Glomerular endothelial cell (primary cell): Measurements from ENCODE around the gene INSYN2A. TPM values are rescaled to one million over a fixed set of nuclear protein-coding genes. Genes with fewer than 3 reads are reported as not detected.

Experiments used
- DNase-seq: peaks from one replicate; pipeline ENCODE4 v3.0.0-alpha.2; 2011; ENCODE audit warnings: low read depth, low spot score; ENCODE audit errors: extremely low read depth
- total RNA-seq: library from RNA; depleted of rRNA; stranded (reverse); fragments of >200 nt; gene quantifications from 2 replicates; pipeline ENCODE4 v1.2.3, GENCODE V29; 2015

Gene INSYN2A
- total RNA-seq, 1 donor from 2014 or later: 0.12 TPM

DNA sequence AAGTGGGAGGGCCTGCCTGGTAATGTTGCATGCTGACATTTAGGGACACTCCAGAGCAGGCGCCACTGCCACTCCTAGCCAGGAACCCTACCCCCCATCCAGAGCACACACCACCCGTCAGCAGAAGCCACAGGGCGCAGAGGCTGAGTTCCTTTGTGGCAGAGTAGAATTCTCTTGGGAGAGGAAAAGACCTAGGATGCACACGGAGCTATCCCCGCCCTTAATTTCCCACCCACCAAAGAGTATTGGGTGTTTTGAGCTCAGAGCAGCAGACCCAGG lies 702 bp upstream of the INSYN2A start:
- no peak for DNase-seq

DNA sequence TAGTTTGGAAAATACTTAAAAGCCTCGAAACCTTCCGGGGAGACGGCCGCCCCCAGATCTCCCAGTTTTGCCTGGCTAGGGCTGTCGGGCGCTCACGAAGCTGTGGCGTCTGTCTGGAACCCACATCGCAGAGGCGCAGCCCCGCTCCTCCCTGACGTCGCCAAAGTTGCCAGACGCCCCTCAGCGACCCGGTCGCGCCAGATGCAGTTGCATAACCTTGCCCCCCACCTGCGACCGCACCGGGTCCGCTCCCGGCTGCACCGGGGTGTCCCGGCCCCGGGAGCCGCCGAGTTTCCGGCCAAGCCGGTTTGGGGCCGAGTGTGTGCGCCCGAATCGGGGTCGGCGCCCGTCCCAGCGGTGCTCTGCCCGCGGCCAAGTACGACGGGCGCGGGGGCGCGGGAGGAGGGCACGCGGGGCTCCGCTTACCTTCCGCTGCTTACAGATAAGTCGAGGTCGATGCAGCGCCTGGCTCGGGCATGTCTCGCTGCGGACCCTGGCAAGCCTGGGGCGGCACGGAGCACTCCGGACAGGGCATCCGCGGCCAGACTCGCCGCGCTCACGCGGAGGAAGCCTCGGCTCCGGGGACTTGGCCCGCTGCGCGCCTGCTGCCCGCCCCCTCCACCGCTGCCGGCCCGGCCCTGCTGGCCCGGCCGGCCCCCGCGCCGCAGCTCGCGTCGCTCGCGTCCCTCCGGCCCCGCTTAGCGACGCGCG lies 665 bp downstream of the INSYN2A start:
- no peak for DNase-seq

DNA sequence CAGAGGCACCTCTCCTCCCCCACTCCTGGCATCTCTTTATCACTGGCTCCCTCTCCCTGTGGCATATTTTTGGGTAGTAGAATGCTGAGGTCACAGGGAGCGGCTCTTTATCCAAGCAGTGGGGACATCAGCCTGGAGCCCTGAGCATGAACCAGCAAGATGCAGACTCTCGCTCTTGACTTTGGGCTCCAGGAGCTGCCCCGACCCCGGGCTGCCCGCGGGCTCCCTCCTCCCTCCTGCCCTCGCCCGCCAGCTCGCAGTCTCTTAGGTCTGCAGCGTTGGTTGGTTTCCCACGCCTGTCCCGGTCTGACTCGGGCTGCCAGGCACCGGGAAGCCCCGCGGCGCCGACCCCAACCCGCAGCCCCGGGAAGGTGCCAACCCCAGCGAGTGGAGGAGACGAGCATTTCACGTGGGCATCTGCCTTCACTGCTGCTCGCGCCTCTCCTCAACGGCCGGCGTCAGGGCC lies 1.3 kb downstream of the INSYN2A start:
- DNase-seq: no peak

DNA sequence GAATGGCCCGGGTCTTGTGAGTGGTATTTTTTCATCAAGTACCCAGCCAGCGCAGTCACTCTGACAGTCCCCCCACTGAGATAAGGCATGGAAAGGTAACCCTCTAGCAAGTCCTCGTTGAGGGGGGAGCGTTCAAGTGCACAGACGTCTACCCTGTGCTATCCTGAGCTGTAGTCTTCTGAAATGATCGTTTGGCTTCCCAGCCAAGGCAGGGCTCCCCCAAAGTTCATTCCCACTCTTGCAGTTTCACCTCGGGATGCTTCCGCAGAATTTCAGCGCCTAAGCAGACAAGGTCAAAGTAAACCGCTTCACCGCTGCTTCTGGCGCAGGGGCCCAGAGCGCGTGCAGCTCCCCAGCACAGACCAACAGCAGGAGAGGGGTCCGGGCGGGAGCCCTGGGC lies 1.8 kb downstream of the INSYN2A start:
- no peak for DNase-seq

DNA sequence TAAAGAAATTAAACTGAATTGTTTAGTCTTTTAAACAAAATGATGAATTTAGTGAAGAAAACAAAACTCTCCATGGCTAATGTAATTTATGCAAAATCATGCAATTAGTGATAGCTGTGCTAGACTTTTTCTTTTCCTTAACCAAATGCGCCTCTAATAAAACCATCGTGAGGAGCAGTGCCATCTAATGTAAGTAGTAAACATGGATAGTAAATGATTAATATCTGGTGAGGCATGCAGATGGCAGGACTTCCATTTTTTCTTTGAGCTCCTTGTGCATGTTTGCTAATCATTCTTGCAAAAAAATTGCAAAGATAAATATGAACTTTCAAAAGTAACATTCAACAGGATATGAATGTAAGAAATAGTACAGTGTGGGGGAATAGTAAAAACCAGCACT lies 2.3 kb downstream of the INSYN2A start:
- no peak for DNase-seq

DNA sequence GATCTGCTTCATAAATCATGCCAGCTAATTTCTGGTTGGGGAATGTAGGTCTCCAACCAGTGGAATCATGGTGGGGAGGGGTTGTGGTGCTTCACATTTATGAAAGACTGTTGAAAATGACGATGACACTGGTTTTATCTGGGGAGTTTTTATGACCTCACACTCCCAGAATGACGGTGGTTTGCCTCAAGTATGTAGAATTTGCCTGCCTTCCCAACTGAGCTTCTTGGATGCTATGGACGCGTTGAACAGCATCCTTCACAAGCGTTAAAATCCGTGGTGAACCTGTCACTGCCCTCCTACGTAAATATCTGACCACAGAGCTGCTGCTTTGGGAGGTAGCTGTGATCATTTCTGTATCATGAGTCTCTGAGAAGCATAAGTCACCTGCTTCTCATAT lies 3.3 kb downstream of the INSYN2A start:
- DNase-seq: no peak

DNA sequence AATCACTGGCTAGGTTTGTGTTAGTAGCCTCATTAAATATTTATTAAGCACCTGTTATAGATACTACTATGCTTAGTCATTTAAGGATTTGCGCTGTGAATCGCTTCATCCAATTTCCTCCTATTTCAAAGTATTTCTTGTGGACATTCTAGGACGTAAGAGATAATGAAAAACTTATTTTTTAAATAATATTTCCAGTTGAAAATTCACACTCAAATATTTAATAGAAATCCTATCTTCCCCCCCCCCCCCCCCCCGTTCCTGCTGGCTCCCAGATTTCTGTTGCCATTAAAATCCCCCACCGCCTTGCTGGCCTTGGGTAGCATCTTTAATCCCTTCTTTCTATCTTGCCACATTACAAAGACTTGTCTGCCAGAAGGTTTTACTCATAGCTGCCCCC lies 6.0 kb downstream of the INSYN2A start:
- no peak for DNase-seq

DNA sequence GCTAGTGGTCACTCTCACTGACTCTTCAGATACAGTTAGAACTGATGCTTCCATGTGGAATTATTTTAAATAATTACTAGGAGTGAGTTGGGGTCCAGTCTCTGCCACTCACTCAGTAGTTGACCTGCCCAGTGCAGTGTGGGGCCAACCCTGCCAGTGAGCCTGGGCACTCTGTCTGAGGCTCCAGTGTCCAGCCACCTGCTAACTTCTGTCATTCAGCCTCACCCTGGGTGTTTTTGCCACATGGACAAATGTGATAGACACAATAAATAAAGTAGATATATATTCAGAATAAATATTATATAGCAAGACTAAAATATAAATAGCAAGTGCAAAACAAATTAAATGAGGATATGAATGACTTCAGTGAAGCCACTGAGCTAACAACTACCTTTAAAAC lies 7.2 kb downstream of the INSYN2A start:
- DNase-seq: no peak

DNA sequence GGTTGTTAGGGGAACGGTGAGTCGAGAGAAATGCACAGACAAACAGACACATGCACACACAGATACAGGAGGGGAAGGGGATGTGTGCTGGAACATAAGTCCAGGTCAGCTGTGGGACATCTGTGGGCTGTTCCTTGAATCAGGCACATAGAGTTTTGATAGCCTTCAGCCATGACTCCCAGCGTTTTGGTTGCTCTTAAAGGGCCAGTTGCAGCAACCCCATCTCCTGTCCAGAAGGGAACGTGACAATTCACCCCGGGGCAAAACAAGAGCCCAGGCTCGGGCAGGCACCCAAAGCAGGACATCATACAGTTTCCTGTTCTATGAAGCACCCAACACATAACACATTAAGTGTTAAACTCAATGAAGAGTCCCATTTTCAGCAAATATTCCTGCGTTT lies 9.6 kb downstream of the INSYN2A start:
- no peak for DNase-seq

DNA sequence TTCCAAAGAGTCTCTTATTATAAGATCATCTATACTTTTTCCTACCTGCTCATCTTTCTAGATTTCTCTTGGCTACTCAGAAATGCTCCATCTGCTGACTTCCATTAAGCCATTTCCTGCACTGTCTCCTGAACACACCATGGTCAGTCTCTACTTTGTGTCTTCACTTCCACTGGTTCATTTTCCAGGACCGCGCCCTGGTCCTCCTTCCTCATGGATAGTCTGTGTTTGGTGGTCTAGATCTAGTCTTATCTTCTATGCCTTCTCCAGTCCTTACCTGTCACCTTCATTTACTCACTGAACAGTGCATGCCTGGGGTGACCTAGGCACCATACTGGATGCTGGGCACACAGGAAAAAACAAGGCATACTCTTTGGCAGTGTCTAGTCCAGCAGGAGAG lies 11.8 kb downstream of the INSYN2A start:
- DNase-seq: no peak

DNA sequence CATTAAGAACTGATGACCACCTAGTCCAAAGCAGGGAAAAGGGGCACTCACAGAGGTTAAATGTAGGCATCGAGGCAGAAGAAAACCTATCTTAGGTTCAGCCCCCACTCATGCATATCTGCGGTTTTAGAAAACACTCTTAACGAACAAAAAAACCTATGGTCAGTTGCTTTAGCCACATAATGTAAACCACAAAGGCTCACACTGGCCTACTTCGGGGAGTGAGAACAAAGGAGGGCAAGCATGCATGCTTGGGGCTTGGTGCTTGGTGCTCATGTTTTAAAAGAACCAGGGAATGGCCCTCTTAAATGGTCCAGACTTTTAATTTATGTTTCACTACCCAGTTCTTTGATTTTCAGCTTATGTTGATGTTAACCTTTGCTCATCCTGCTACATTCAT lies 14.2 kb downstream of the INSYN2A start:
- no peak for DNase-seq

DNA sequence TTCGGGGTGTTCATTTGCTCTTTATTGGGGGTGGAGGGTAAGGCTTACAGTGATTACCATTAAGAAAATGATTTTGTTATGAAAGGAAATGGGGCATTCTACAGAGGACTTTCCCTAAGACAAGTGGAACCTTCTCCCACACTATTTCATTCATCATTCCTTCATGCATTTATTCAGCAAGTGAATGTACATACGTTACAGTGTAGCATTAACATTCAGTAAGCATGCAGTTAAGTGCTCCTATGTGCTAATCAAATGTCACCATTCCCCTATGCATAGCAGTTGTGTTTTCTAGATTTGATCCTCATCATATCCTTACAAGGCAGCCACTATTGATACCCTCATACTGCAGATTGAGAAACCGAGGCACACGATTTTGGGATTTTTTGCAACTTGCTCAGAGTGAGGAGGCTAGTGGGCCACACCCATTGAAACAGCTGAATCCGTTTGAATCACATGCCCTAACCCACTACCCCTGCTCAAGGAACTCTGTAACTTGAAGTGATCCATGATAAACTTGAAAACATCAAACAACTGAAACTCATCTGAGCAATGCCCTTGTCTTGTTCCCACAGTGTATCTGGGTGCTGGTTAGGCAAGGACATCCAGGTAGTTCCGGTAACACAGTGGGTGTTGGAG lies 16.7 kb downstream of the INSYN2A start:
- DNase-seq: no peak

DNA sequence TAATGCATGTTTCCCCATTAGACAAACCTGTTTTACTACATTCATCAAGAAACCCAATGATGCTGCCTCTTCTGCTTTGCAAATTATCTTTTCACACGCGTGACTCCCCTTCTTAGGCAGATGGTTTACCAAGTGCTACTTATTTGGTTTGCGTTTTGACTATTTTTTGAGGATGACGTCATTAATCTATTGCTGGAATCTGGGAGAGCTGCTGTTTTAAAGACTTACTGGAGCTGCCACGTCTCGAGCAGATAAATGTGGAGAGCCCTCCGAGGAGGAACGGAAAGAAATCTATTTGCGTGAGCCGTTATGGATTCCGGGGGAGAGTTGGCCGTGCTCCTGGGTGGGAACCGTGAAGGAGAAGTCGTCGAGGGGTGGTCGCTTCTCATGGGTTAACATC lies 19.7 kb downstream of the INSYN2A start:
- no peak for DNase-seq

DNA sequence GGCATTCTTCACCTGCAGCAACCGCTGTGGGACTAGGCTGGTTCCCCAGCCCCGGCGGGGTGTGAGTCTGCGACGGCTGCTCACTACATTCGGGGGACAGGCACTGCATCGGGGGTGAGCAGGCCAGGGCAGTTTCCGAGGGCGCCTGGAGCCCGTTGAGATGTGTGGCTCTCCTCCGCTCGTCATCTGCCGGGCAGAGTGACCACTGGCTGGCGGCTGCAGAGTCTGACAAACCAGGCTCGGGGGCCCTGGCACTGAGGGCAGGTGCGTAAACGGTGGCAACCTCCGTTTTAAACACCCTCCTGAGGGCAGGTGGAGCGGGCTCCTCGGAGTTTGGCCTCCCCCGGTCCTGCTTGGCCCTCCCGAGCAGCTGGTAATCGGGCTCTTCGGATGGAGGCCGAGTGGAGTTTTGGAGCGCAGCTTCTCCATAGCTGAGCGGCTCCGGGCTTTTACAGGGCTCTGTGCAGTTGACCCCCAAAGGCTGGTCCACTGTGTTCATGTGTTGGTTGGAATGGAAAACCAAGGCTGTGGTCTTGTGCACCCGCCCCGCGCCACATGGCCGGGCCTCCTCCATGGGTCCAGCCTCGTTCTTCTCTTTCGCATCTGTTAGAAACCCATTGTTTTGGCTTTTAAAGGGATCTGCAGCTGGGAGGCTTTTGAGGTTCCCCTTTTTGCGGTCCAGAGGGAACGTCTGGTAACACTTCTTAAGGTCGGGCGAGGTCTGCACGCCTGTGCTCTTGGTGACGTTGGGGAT lies 20.9 kb downstream of the INSYN2A start:
- DNase-seq: no peak

DNA sequence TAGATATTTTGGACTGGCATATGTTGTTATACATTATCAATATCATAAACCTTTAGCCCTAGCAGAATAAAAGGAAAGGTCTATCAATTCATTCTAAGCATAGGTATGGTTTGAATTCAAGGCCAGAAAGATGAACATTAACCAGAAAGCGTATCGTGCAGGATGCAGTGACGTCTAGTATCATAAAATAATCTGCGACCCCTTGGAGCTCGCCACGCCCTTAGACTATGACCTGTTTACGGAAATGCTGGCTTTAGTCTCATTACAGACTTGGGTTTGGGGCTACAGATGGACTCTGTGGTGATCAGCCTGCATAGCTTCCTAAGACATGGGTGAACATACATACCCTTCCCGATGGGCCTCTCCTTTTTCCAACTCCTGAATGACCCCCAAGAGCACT lies 21.5 kb downstream of the INSYN2A start:
- no peak for DNase-seq

DNA sequence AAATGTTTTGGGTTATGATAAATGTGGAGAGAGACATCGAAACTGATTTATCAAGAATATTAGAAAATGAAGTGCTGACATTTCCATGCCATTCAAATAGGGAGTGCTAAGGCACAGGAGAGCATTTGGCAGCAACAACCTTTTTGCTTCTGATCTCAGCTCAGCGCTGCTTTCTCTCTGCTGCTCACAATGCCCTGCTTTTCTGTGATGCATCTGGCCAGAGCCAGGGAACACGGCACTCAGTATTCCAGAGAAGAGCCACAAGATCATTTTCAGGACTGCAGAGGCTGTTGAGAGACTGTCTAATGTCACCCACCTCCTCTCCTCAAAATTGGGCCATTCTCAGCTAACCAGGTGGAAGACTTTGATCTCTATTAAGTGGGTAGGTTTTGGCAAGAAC lies 28.1 kb downstream of the INSYN2A start:
- no peak for DNase-seq

DNA sequence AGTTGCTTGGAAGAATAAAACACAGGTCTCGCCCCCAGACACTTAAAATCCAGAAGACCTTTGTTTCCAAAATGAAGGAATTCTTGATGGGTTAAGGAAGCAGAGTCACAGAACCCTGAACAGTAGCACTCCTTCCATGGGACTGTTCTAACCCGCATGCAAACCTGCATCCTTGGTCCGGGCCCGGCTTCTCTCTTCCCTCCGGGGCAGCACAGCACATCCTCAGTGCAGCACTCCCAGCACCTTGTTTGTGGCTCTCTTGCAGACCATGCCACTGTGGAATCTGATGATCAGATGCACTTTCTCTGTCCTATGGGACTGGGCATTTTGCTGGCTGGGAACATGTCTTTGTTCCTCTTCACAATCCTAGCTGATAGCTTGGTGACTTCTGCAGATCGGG lies 33.5 kb downstream of the INSYN2A start:
- no peak for DNase-seq

DNA sequence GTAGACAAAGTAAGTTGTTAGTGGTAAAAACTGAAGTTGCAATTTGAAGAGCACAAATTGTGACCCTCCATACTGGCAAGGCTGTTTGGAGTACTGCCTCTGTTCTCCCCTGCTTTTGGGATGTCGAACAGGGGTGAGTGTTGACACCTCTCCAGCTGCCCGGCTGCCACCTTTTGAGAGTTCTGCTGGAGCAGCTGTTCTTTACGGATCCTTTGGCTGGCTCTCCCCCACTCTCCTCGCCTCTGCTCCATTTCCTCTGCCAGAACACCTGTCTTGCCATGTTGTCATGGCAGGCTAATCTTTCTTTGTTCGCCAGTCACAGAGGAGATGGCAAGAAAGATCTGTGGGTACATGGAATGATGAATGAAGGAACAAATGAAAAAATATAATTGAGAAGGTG lies 34.9 kb downstream of the INSYN2A start:
- no peak for DNase-seq

DNA sequence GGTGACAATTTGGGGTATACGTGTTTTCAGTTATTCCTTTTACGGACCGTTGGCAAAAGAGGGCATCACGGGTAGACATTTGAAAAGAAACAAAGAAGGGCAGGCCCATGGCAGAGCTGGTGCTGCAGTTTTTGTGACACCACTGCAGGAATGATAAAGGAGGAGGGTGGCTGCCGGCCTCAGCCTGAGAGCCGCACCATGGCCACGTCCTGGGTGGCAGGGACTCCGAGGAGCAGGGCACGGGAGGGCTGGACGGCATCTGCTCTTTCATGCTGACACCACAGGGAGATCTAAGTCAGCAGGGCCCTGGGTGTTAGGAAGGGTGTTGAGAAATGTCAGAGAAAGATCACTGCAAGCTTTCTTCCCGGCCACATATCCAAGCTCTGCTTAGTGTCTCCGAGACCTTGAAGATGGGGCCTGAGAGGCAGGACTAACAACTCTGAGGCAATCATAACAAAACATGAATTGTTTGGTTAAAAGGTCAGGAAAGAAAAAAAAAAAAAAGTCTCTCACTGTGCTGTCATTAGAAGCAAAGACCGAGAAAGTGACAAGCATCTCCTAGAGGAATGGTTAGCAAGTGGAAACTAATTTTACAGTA lies 36.6 kb downstream of the INSYN2A start:
- no peak for DNase-seq

DNA sequence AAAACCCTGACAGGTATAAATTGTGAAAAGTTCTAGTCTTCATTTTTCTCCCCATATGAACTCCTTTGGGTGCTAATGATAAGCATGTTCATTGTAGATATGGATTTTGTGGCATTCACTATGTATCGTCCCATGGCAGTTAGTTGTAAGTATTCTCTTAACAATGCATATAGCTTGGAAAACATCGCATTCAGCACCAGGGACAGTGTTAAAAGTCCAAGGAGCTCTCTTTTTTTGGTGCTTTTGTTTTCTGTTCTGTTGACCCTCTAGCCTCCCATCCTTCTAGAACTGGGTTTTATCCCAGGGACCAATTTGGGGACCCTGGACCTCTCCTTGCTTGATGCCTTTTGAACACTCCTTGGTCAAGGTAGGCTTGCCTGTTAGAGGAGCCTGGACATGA lies 37.7 kb downstream of the INSYN2A start:
- no peak for DNase-seq

DNA sequence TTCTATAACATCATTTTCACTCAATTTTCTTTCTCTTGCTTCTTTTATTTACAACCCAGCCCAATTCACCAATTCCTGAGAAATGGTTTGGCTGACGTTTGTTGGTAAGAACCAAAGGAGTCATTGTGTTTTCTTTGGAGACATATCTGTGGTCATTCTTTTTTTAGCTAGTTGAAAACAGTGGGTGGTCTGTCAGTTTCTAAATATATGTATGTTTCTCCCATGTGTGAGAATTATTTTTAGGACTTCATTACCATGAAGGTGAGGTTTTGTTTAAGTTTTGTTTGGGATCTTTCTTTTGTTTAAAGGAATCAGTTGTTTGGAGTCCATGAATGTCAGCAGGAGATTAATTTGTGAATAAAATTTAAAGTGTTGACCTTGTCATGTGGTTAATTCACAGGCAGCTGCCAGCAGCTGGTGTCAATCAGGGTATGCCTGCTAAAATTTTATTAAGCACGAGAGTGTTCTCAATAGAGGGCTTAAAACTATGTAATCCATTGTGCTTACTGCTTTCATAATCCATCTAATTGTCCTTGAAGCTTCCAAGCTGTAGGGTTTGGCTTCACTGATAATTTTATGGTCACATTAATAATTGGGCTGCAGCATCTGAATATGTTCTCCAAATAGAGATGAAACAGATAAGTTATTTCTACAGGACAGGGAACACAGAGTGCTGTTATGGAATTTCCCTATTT lies 38.7 kb downstream of the INSYN2A start:
- no peak for DNase-seq
